ENCODE results near the gene EN2.

The EN2 gene

GRCh38 chr7:155456738-155457543, 988 bp upstream of the EN2 start:
- no peak for TF ChIP-seq CTCF (IDR thresholded peaks at IDR 0.05; ENCODE audit: insufficient read depth, missing control alignments)
- DNase-seq (ENCODE audit: insufficient read length, low spot score) (peak; percentile 86), FAIRE-seq (no peak)

- TF ChIP-seq CTCF (IDR thresholded peaks at IDR 0.05; ENCODE audit: insufficient read depth, missing control alignments) = no peak
- FAIRE-seq = no peak
These were observed 302 bp upstream of the EN2 start for GRCh38 chr7:155457544-155458110.

GRCh38 chr7:155458878-155459699, 1.2 kb downstream of the EN2 start:
- no peak for FAIRE-seq
- no peak for TF ChIP-seq CTCF (IDR thresholded peaks at IDR 0.05; ENCODE audit: insufficient read depth, missing control alignments)
- no peak for DNase-seq (ENCODE audit: insufficient read length, low spot score)

More at GRCh38 chr7:155457544-155458110, 302 bp upstream of the EN2 start:
- DNase-seq (ENCODE audit: insufficient read length, low spot score) = peak; percentile 25

- TF ChIP-seq CTCF (IDR thresholded peaks at IDR 0.05; ENCODE audit: insufficient read depth, missing control alignments) = no peak
- no peak for DNase-seq (ENCODE audit: insufficient read length, low spot score)
- no peak for FAIRE-seq
These were observed 2.0 kb downstream of the EN2 start for GRCh38 chr7:155459700-155460461.

GRCh38 chr7:155460926-155461613, 3.1 kb downstream of the EN2 start:
- FAIRE-seq (no peak), DNase-seq (ENCODE audit: insufficient read length, low spot score) (no peak)
- TF ChIP-seq CTCF (IDR thresholded peaks at IDR 0.05; ENCODE audit: insufficient read depth, missing control alignments) = no peak

GRCh38 chr7:155461631-155462030, 3.7 kb downstream of the EN2 start:
- no peak for DNase-seq (ENCODE audit: insufficient read length, low spot score)
- FAIRE-seq = no peak
- TF ChIP-seq CTCF (IDR thresholded peaks at IDR 0.05; ENCODE audit: insufficient read depth, missing control alignments) = no peak

Data from D721Med (cell line).